HG02571 (cell line): ENCODE measurements around the gene DNM3.

Experiments
- ATAC-seq: cut with Tn5 transposase; IDR thresholded peaks from one replicate; pipeline ENCODE4 v1.9.1; 2021; ENCODE audit warnings: mild to moderate bottlenecking, moderate library complexity; ENCODE audit not compliant: unreplicated experiment

Gene DNM3

GRCh38 chr1:172215006-172215405 lies 373.7 kb downstream of the DNM3 start:
- no peak for ATAC-seq

GRCh38 chr1:172219966-172220365 lies 378.7 kb downstream of the DNM3 start:
- ATAC-seq = no peak

- no peak for ATAC-seq
Measured at GRCh38 chr1:172220376-172220775, 379.1 kb downstream of the DNM3 start.

GRCh38 chr1:172221436-172221835 lies 380.1 kb downstream of the DNM3 start:
- no peak for ATAC-seq

- ATAC-seq = no peak
Measured at GRCh38 chr1:172224871-172225270, 383.6 kb downstream of the DNM3 start.

- ATAC-seq = no peak
Measured at GRCh38 chr1:172229942-172230341, 388.6 kb downstream of the DNM3 start.

GRCh38 chr1:172230526-172230925 lies 389.2 kb downstream of the DNM3 start:
- no peak for ATAC-seq

GRCh38 chr1:172236958-172237357 lies 395.7 kb downstream of the DNM3 start:
- ATAC-seq = no peak

GRCh38 chr1:172238158-172238557 lies 396.9 kb downstream of the DNM3 start:
- ATAC-seq = no peak

GRCh38 chr1:172238965-172239364 lies 397.7 kb downstream of the DNM3 start:
- no peak for ATAC-seq

GRCh38 chr1:172239901-172240300 lies 398.6 kb downstream of the DNM3 start:
- no peak for ATAC-seq

- ATAC-seq = no peak
Measured at GRCh38 chr1:172241540-172241939, 400.2 kb downstream of the DNM3 start.

GRCh38 chr1:172244865-172245264 lies 403.6 kb downstream of the DNM3 start:
- ATAC-seq = no peak

GRCh38 chr1:172245788-172246187 lies 404.5 kb downstream of the DNM3 start:
- ATAC-seq = no peak

GRCh38 chr1:172246521-172247390 lies 405.5 kb downstream of the DNM3 start:
- no peak for ATAC-seq

- ATAC-seq = no peak
Measured at GRCh38 chr1:172251486-172251885, 410.2 kb downstream of the DNM3 start.

- ATAC-seq = no peak
Measured at GRCh38 chr1:172252321-172252720, 411.0 kb downstream of the DNM3 start.

GRCh38 chr1:172252958-172253357 lies 411.7 kb downstream of the DNM3 start:
- ATAC-seq = no peak

- no peak for ATAC-seq
Measured at GRCh38 chr1:172254521-172255222, 413.4 kb downstream of the DNM3 start.

- no peak for ATAC-seq
Measured at GRCh38 chr1:172255223-172255560, 413.9 kb downstream of the DNM3 start.

GRCh38 chr1:172265905-172266304 lies 424.6 kb downstream of the DNM3 start:
- no peak for ATAC-seq

- ATAC-seq = no peak
Measured at GRCh38 chr1:172266528-172267174, 425.4 kb downstream of the DNM3 start.
